Right lobe of liver (tissue), 6 donors: ENCODE data around the gene LRRC47. TPM values are rescaled to one million over a fixed set of nuclear protein-coding genes. Genes with fewer than 3 reads are reported as not detected.
A peak's percentile ranks its signal among the peaks of the same experiment; 100 is the strongest.
"Not testable (repeated sequence)": the region's sequence is repeated elsewhere in the genome, so short reads cannot be mapped to it uniquely, and the experiment has no call there.

Source experiments
- ATAC-seq, 4 donors: fragments of 200-7000 bp; cut with Tn5 transposase; one replicate each; pipeline ENCODE4 v1.9.1; 2020; ENCODE audit warnings: mild to moderate bottlenecking in 4 of 4, moderate library complexity in 4 of 4
- DNase-seq, 3 donors: peaks; one replicate each; pipeline ENCODE4 v3.0.0-alpha.2; 2020
- H3K27ac ChIP-seq, 3 donors: fragments of 200-600 bp; one replicate each; pipeline ENCODE4 v1.8.0; 2022
- H3K27me3 ChIP-seq, 2 donors: fragments of 200-600 bp; one replicate each; pipeline ENCODE4 v1.8.0; 2022
- H3K36me3 ChIP-seq, 4 donors: fragments of 200-600 bp; sonication (generic) in 1 of 4; one replicate each; pipeline versions ENCODE4 v1.5.1 to v1.8.0; 2017 to 2022; ENCODE audit warnings: control low read depth in 1 of 4
- H3K4me1 ChIP-seq, 4 donors: fragments of 200-600 bp; sonication (generic) in 1 of 4; one replicate each; pipeline versions ENCODE4 v1.5.1 to v1.8.0; 2017 to 2022; ENCODE audit warnings: control low read depth in 1 of 4
- H3K4me3 ChIP-seq, 3 donors: fragments of 200-600 bp; one replicate each; pipeline ENCODE4 v1.8.0; 2022
- H3K9me3 ChIP-seq, 4 donors: fragments of 200-600 bp; sonication (generic) in 1 of 4; one replicate each; pipeline versions ENCODE4 v1.5.1 to v1.8.0; 2017 to 2022; ENCODE audit warnings: control low read depth in 1 of 4
- POLR2A ChIP-seq: fragments of 450-650 bp; IDR thresholded peaks from one replicate; pipeline ENCODE4 v1.6.1; 2017; ENCODE audit warnings: antibody characterized with exemption, mild to moderate bottlenecking
- WGBS: methylation state at CpG from one replicate; pipeline ENCODE4 v1.1.6; 2018; ENCODE audit warnings: low coverage, low lambda C conversion rate; ENCODE audit not compliant: insufficient coverage; ENCODE audit errors: missing lambda C conversion rate; 5-methylcytosine and 5-hydroxymethylcytosine counted together
- intact Hi-C, 2 donors: fragments of 100-400 bp; cut with DNase I; formaldehyde crosslinking; loops; one replicate each; pipeline versions ENCODE4 v1.11.2 to v1.14.1; 2022
- total RNA-seq, 6 experiments: library from RNA; depleted of rRNA in 2 of 6; stranded (reverse); fragments of >200 nt in 2 of 6; fragmentation: NEBNext Ultra II Directional in 3 of 6; extraction: Animal tissue kit (Norgen Biotek cat#: 25700) in 3 of 6; gene quantifications; one replicate each; pipeline versions ENCODE4 v1.1.0 to v1.2.4, GENCODE V29; 2016 to 2023
- TF ChIP-seq, protein P1 (sequence below), 4 donors: fragments of 200-600 bp in 3 of 4; fragments of 450-650 bp in 1 of 4; IDR thresholded peaks; one replicate each; pipeline versions ENCODE4 v1.5.1 to v1.8.0; 2016 to 2022; ENCODE audit warnings: antibody characterized with exemption in 4 of 4, mild to moderate bottlenecking in 2 of 4
- donor health status: DM: no; HTN: yes; CAD: no.
- donor health status: DM: no; HTN: no; CAD: no.
- donor health status: DM: no; HTN: no; CAD: no.
- donor health status: DM: no; HTN: yes; CAD: no.
- donor health status: DM: no; HTN: yes; CAD: no.

The LRRC47 gene
- total RNA-seq, 6 experiments from 2014 or later = 22.7 to 32.2 (median 25.8) TPM

DNA sequence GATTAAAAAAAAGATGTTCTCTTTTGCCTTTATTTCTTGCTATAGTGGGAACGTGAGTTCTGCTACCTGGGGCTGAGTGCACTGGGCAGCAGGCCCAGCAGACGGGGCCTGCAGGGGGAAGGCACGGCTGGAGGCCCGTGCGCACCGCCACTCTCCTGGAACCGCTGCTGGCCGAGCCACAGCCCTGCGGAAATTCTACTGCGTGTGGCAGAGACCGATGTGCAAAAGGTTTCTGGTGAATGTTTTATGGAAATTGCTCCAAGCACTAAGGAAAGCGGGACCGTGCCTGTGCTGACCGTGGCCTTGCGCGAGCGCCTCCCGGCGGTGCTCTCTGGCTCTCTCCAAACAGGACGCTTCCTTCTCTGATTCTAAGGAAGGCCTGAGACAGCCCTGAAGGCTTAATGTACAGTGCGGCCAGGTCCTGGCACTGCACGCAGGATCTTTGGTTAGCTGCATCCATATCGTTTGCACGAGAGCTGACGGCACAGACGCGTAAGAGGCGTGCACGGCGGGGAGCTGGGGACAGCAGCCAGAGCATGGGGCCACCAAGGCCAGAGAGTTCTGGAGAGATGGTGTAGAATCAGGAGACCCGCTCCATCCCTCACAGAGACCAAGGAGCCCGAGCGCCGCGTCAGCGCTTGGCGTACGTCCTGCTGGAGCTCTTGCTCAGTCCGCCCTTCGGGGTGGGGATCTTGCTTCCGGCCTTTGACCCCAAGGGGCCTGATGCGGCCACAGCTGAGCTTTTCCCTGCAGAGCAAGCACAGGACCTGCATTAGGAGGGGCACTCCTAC, 18.7 kb upstream of the LRRC47 start:
- peaks cover 0 to 12% (median 5%) of the 10 kb centered on the region in 4 donors for H3K36me3 ChIP-seq
- no peaks in the 10 kb centered on the region for H3K9me3 ChIP-seq
- H3K4me3 ChIP-seq = no peak overlapping the region
- 80% methylated on average over 10 of the region's 42 CpGs for WGBS
- H3K4me1 ChIP-seq = no peaks in the 10 kb centered on the region
- ATAC-seq = no peak
- TF ChIP-seq, protein P1, sequence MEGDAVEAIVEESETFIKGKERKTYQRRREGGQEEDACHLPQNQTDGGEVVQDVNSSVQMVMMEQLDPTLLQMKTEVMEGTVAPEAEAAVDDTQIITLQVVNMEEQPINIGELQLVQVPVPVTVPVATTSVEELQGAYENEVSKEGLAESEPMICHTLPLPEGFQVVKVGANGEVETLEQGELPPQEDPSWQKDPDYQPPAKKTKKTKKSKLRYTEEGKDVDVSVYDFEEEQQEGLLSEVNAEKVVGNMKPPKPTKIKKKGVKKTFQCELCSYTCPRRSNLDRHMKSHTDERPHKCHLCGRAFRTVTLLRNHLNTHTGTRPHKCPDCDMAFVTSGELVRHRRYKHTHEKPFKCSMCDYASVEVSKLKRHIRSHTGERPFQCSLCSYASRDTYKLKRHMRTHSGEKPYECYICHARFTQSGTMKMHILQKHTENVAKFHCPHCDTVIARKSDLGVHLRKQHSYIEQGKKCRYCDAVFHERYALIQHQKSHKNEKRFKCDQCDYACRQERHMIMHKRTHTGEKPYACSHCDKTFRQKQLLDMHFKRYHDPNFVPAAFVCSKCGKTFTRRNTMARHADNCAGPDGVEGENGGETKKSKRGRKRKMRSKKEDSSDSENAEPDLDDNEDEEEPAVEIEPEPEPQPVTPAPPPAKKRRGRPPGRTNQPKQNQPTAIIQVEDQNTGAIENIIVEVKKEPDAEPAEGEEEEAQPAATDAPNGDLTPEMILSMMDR (IDR thresholded peaks at IDR 0.05) = no peak
- intact Hi-C loops = no loop called here
- H3K27ac ChIP-seq = no peak overlapping the region
- DNase-seq = peak in 1 of 3 donors; percentile 6
- H3K27me3 ChIP-seq = no peaks in the 10 kb centered on the region

- no peaks in the 10 kb centered on the region for H3K27me3 ChIP-seq
- H3K36me3 ChIP-seq = peaks cover 0 to 10% (median 5%) of the 10 kb centered on the region in 4 donors
- 100% methylated on average over 2 of the region's 2 CpGs for WGBS
- no peak for ATAC-seq
- peak in 1 of 3 donors; percentile 7 for DNase-seq
- no peaks in the 10 kb centered on the region for H3K9me3 ChIP-seq
- TF ChIP-seq POLR2A = no peak
- TF ChIP-seq, protein P1 (IDR thresholded peaks at IDR 0.05) = no peak
- H3K4me1 ChIP-seq = no peaks in the 10 kb centered on the region
- H3K27ac ChIP-seq = no peak overlapping the region
- H3K4me3 ChIP-seq = no peak overlapping the region
- intact Hi-C loops = no loop called here
Observed at GRCh38 chr1:3814065-3814464, 17.8 kb upstream of the LRRC47 start.

GRCh38 chr1:3811595-3811911, 15.3 kb upstream of the LRRC47 start:
- no peaks in the 10 kb centered on the region for H3K27me3 ChIP-seq
- H3K9me3 ChIP-seq = no peaks in the 10 kb centered on the region
- peaks cover 0 to 10% (median 5%) of the 10 kb centered on the region in 4 donors for H3K36me3 ChIP-seq
- no peak overlapping the region for H3K4me3 ChIP-seq
- intact Hi-C loops = no loop called here
- no peak for DNase-seq
- ATAC-seq = no peak
- no peak overlapping the region for H3K27ac ChIP-seq
- no peaks in the 10 kb centered on the region for H3K4me1 ChIP-seq
- TF ChIP-seq, protein P1 (IDR thresholded peaks at IDR 0.05) = no peak
- no peak for TF ChIP-seq POLR2A
- 60% methylated on average over 1 of the region's 2 CpGs for WGBS

DNA sequence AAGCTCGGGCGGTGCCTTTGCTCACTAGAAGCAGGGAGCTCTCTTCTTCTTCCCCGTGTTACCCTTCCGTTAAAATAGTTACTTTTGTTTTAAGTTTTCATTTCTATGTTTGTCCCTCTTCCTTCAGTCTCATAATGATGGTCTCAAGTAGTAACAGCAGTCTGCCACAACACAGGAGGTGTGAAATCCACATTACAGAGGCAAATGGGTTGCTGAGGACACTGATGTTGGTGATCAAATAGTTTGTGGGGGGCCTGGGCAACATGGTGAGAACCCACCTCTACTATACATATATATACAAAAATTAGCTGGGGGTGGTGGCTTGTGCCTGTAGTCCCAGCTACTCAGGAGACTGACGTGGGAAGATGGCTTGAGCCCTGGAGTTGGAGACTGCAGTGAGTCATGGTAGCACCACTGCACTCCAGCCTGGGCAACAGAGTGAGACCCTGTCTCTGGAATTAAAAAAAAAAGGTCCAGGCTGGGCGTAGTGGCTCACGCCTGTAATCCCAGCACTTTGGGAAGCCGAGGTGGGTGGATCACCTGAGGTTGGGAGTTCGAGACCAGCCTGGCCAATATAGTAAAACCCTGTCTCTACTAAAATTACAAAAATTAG, 14.0 kb upstream of the LRRC47 start:
- intact Hi-C loops, ATAC-seq, H3K27me3 ChIP-seq, H3K9me3 ChIP-seq, H3K27ac ChIP-seq, H3K4me1 ChIP-seq, H3K36me3 ChIP-seq, H3K4me3 ChIP-seq: not testable (repeated sequence)
- WGBS = 73% methylated on average over 3 of the region's 9 CpGs
- DNase-seq = peak in 1 of 3 donors; percentile 1

DNA sequence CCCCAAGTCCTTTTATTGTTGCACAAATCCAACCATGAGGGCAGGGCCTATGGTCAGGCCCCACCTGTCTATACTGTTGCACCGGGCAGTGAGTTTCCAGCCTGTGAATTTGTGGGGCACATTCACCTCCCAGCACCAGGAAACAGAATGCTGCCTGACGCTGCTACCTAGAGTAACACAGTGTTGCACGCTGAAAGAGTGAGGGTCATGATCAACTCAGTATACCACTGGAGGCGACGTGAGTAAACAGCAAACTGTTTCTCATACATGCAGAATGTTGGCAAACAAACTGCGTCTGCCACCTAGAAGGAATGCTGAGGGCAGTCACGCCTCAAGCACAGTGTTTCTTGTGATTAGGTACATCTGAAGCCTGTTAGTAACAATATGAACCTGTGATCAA, 13.4 kb upstream of the LRRC47 start:
- intact Hi-C loops = no loop called here
- peaks cover 0 to 4% (median 0%) of the 10 kb centered on the region in 4 donors for H3K36me3 ChIP-seq
- H3K27me3 ChIP-seq = no peaks in the 10 kb centered on the region
- TF ChIP-seq, protein P1 (IDR thresholded peaks at IDR 0.05) = no peak
- no peak for TF ChIP-seq POLR2A
- ATAC-seq (no peak), DNase-seq (no peak)
- no peak overlapping the region for H3K27ac ChIP-seq
- no peak overlapping the region for H3K4me3 ChIP-seq
- no CpG with 5 or more reads among the region's 7 CpGs for WGBS
- H3K9me3 ChIP-seq = no peaks in the 10 kb centered on the region
- H3K4me1 ChIP-seq = no peaks in the 10 kb centered on the region
